Measurements from ENCODE around the gene SULF2.

Gene SULF2

DNA sequence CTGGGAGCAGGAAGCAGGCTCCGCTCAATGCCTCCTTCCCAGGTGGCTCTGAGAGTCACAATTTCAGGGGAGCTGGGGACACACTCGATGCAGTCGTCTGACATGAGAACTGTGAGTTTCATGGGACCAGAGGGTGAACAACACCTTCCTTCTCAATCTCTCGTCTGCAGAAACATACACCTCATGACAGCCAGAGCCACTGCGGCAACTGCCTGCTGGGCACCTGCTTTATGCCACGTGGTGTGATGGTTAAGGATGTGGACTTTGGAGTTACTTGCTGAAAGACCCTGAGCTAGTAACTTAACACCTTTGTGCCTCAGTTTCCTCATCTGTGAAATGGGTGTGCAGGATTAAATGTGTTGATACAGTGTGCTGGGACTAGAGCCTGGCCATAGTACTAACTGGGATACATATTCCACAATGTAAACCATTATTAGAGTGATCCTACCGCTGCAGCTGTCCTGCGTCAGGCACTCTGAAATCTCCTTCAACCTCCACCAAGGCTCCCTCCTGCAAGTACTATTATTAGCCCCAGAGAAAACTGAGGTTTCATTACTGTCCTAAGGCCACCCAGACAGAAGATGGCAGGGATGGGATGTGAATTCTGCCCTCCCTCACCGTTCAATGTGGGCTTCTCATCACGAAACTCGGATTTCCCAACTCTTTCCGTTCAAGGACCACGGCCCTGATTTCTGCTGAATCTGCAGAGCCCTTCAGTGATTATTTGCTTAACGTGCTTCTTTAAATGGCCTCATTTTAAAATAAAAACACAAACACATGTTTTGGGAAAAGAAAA is 24.4 kb downstream of the SULF2 start:
- no peak for DNase-seq

DNA sequence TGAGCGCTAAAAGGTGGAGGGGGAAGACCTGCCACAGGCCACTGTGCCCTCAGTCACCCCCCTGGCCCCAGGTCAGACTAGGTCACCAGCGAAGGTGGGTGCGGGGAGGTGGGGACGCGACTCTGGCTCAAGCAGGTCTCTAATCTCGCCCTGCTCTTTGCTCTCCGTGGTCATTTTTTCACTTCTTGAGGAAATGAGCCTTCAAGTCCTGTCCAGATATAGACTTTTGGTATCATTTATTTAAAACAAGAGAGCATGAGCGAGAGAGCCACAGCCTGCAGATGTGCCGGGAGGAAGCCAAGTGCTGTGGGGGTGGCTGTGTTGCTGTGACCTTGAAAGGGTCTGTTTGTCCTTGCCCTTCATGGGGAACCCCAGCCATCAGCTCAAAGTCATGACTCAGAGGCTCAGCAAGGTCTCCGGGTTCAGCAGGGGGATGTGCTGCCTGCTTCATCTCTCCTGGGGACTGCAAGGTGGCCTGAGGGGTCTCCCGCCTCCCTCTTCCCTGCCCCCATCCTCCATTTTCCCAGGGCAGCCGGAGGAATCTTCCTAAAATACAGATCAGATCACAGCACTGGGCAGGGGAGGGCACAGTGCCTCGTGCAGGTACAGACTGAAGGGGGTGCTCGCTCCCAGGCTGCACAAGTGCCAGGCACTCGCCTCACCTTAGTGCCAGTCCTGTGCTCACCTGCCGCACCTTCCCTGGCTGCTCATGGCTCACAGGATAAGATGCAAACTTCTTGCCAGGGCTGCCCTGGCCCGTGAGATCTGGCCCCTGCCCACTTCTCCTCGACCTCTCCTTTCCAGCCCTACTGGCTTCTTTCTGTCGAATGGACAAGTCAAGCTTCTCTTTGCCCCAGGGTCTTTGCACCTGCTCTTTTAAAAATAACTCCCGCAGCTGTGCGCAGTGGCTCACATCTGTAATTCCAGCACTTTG is 26.5 kb downstream of the SULF2 start:
- DNase-seq: no peak

DNA sequence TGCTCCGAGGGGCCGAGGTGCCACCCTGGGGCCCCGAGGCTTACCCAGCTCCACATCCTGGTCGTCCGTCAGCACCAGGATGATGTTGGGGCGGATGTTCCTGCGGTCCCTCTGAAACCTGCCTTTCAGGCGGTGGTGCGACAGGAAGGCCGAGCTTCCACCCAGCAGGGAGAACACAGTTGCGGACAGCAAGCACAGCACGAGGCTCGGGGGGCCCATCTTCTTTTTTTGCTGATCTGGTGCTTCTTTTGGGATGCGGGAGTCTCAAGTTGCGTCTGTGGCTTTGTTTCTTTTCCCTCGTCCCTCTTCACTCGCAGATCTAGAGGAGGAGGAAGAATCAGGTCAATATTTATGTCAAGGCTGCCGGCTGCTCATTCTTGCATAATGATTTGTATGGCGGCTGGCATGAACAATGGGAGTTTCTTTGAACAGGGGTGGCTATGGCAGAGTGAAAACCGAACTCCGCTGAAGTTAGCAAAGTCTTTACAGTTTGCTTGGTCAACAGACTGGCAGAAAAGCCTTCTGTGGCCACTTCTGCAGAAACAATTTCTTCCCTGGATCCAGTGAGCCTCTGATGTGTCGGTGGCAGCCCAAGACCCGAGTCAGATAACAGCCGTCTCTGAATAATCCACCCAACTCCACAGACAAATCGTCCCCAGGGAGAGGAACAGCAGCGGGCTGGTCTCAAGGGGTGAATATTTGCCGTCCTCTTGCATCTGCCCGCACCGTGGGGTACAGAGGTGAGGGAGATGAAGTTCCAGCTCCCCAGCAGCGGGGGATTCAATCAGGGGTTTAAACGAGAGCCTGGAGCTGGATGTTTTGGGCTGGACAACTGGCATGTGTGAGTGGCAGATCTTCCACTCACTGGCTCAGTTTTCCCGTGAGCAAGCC is 27.9 kb downstream of the SULF2 start:
- no peak for DNase-seq

DNA sequence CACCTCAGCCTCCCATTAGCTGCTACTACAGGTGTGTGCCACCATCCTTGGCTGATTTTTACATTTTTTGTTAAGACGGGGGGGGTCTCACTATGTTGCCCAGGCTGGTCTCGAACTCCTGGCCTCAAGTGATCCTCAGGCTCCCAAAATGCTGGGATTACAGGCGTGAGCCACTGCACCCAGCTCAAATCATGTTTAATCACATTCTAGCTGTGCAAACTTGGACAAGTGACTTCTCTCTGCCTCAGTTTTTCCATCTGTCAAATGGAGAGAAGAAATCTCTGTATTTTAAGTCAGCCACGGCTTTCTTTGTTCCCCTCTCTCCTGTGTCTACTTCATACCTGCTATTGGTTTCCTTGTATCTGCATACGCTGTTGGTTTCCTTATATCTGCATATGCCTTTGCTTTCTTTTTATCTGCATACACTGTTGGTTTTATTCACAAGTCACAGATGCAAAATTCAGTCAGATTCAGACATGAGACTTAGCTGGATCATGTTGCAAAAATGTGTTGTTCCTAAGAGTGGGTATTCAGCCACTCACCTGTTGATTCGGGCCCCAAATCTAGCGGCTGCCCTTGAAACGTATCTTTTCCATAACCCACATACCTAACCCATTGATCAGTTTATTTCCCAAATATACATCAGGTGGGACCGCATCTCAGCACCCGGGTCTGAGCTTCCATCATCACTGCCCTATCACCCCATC is 30.2 kb downstream of the SULF2 start:
- no peak for DNase-seq

DNA sequence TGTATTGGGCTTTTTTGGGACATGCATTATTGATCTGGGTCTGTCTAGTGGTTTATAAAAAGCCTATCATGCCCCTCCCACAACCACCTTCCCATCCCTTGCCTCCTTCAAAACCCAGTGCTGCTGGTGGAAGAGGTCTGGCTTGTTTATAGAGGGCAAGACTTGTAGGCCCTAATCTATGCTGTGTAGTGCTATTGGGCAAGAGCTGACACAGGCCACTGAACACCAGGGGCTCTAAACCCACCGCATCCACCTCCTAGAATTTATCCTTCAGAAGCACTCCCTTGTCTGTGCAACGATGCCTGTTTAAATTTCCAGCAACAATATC is 30.9 kb downstream of the SULF2 start:
- no peak for DNase-seq

DNA sequence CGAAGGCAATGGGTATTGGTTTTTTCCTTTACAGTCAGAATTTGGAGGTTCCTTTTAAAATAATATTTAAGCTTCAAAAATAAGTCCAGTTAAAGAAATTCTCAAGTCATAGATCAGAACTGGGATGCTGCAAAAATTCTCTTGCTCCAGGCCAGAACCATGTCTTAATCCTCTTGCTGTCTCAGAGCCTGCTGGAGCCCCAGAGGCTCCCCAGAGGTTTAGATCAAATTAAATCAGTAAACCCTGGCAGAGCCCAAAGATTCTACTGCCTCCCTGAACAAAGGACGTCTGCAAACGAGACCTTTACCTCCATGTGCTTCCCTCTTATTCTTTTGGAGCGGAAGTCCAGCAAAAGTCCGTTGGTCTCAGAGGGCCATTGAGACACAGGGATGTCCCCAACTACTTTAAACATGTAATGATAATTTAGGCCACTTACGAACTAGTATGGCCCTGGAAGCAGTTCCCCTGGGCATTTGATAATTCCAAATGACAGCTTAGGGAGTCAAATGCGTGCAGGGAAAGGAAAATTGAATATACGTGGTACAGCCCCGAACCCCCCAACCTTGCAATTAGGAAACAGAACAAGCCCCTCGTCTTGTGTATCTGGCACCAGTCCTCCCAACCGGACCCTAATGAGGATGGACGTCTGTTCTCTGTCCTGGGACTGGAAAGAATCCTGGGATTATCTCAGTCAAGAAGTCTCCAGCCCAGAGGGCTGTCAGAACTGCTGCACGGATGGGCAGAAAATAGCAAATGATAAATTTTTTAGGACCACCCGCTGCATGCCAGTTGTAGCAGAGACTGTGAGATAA is 31.5 kb downstream of the SULF2 start:
- no peak for DNase-seq

DNA sequence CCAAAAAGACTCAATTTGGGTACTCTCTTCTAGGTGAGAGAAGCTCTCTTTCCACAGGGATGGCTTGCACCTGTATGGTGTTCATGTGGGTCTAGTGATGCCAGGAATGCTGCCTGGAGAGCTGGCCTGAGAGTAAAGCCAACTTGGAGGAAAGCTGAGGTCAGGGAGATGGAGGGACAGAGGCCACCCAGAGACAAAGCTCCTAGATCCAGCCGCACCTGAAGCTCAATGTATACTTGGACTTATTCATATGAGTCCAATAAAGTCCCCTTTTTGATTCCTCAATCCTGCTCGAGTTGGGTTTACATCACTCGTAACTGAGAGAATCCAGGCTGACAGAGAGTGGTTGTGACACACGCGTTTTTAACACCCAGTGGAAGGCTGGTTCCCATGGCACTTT is 33.8 kb downstream of the SULF2 start:
- no peak for DNase-seq

DNA sequence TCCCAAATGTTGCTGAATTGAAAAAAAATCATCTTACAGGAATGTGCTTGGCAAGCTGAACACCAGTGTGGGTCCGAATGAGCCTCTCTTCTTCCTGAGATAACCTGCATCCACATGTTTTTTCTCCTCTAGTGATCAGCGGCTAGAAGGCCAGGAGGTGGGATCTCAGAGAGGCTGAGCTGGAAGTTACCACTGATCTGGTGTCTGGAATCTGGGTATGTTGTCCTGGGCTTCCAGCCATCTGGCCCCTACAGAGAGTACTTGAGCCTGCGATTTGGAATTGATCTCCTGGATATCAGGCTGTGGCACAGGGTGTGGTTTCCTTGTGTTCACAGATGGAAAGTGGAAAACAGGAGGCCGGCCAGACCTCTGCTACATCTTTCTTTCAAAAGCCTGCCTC is 35.9 kb downstream of the SULF2 start:
- peak; percentile 33 for DNase-seq

DNA sequence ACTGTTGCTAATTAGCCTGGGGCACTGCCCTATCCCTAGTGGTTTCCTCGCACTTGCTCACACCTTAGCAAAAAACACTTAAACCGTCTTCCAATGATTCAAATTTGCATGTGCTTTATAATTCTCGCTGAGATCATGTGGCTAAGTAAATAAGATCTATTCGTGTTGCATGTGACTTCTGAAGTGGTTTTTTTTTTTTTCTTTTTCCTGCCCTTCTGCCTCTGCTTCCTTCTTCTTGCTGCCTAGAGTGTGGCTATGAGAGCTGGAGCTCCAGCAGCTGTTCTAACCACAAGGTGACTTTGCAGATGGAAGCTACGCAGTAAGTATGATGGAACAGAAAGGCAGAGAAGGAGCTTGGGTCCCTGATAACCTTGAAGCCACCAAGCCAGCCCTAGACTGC is 36.5 kb downstream of the SULF2 start:
- DNase-seq: no peak

DNA sequence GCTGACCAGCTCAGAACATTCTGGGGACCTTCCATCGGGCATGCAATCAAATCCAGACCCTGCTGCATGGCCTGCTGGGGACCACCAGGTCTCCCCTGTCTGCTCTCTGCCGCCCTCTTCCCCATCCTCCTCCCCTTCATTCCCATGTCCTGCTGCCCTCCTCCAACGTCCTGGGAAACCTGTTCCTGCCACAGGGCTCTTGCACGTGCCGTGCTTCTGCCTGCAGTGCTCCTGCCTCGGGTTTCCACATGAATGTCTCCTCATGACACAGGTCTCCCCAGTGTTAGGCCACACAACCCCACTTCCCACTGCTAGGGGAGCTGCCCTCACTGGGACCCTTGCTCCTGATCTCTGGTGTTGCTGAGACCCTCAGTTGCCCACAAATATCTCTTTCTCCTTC is 37.2 kb downstream of the SULF2 start:
- DNase-seq: no peak

DNA sequence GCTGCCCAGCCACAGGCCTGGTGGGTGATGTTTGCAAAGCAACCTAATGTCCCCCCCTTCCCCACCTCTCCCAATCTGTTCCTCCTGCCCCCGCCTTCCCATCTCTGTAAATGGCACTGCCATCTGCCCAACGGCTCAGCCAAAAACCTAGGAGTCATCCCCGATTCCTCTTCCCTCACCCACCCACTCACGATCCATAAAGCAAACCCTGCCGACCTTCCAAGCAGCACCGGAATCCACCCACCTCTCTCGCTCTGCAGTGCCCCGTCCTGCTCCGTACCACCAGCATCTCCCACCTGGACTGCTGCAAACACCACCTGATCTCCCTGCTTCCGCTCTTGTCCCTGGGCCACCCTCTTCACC is 37.6 kb downstream of the SULF2 start:
- DNase-seq: no peak

DNA sequence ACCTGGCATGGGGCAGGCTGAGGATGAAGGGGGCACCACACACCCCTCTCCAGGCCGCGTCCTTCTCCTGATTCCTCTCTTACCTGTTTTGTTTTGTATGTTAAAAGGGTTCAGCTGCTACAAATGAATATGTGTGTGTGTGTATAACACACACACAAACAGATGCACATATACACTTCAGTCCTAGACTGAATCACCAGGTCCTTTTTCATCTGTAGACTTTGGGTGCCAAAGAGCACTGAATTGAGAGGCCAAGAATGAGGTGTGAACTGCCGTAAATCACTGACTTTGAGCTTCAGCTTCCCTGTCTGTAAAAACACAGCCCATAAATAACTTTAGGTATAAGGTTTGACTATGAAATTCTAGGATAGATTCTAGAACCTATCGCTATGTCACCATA is 40.5 kb downstream of the SULF2 start:
- no peak for DNase-seq

DNA sequence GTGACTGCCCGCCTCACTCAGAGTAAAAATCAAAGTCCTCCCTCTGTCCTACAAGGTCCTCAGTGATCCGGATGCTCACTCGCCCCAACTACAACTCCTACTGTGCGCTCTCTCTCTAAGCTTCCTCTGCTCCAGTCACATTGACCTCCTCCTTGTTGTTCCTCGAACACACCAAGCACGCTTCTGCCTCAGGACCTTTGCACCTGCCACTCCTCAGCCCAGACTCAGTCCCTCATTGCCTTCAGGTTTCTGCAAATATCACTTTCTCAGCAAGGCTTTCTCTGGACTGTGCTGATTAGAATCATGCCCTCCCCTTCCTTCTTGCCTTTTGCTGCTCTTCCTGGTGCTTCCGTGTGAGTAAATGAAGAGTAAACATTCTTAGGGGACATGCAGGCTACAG is 41.6 kb downstream of the SULF2 start:
- no peak for DNase-seq

DNA sequence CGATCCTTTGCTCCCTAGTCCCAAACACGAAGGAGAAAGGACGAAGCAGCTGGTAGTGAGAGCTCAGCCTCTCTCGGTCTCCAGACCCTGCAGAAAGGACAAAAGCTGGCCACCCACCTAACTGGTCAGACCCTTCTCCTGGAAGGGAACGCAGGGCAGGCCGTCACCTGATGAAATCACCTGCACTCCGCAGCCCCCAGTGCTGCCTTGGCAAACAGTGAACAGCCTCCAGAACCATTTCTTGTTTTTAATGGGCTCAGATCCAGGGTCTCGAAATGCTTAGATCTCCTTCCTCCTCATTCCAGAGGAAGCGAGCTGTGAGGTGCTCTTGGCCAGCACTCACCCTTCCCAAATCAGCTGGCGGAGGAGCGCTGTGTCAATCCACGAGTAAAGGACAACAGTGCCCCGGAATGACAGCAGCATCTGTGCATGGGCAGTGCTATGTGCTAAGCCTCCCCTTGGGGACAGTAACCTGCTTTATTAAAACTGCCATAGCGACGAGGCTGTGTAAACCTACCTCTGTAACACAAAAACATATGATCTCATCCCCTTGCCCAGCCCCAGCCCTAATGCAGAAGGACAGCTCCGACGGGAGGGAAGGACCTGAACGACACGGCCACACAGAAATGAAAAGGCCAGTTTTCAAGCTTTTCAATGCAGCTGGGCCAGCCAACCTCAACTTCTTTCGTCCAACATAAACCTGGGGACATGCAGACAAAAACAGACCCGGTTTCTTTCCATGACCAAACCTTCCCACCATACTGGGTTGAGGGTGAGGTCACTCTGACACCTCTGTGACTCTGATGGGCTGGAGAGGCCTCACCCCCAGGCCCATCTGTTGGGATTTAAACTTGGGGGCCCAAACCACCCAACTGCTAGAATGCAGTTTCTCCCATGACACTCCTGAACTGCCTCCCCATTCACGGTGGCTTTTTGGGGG is 43.3 kb downstream of the SULF2 start:
- no peak for DNase-seq

DNA sequence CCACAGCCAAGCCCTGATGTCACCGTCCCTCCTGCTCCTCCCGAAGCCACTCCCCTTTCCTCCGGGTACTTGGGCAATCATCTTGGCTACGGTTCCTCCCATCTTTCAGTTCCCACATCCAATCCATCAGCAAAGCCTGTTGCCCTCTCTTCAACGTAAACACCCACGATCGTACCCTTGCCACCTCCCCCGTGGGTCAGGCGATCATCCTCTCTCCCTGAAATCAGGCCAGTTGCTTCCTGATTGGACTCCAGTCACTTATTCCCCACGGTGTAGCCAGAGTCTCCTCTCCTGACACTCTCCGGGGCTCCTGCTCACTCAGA is 44.5 kb downstream of the SULF2 start:
- DNase-seq: no peak

DNA sequence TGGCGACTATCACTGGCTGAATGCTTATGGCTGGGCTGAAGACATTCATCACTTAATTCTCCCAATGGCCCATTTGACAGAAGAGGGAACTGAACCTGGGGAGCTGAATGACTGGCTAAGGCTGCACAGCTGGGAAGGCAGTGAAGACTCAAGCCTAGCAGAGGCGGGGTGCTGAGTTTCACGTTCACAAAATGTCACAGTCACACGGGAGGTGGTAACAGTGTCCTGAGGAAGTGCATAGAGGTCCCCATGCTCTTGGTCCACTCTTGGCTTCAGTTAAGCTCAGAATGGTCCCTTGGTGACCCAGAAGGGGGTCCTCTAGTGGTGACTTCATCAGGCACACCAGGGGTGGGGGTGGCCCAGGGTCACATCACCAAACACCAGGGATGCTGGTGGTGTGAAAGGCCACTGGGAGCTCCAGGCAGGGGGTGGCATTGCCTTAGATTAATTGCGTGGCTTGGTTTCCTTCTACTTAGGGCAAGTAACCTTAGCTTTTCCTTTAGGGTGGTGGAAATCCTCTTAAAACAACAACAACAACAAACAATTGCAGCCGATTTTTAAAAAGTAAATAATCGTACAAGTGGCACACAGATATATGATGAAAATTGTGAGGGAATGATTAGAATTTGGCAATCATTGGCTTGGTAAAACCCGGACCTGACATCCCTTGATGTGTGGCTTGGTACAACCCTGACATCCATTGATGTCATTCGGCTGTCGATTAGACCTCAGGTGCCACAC is 45.0 kb downstream of the SULF2 start:
- DNase-seq: no peak

DNA sequence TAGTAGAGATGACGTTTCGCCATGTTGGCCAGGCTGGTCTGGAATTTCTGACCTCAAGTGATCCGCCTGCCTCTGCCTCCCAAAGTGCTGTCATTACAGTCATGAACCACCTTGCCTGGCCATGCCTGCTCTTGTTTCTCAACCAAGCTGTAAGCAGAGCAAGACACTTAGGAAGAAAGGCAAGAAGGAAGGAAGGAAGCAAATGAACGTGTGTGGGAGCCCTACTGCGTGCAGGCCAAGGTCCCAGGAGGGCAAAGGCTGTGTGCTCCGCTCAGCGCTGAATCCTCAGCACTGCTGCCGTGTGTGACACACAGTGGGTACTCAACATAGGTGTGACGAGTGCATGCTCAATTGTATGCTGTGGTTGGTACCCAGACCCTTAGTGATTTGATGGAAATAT is 47.4 kb downstream of the SULF2 start:
- no peak for DNase-seq

DNA sequence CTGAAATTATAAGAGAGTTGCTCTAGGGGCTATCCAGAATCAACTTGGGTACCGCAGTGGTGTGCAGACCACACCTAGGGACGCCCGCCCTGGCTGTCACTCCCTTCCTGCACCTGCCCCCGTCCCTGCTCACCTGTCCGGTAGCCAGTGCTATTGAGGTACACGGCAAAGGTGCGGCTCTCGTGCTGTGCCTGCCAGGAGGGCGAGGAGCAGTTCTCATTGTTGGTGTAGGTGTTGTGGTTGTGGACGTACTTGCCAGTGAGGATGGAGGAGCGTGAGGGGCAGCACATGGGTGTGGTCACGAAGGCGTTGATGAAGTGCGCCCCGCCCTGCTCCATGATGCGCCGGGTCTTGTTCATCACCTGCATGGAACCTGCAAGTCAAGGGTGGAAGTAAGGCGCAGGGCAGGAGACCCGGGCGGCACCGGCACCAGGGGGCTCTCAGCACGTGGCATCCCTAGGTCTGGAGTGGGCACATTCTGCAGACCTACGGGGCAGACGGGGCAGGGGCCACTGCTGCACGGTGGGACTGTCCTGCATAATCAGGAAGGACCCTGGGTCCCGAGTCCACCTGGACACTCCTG is 48.6 kb downstream of the SULF2 start:
- DNase-seq: no peak
